GM15510 (cell line): ENCODE measurements around the gene SPHK1.

ENCODE experiments used
- POLR2A ChIP-seq: IDR thresholded peaks from 3 replicates; pipeline ENCODE4 v1.6.1; 2011; ENCODE audit warnings: borderline replicate concordance; ENCODE audit not compliant: insufficient read length; ENCODE audit errors: extremely low read depth

Gene SPHK1

DNA sequence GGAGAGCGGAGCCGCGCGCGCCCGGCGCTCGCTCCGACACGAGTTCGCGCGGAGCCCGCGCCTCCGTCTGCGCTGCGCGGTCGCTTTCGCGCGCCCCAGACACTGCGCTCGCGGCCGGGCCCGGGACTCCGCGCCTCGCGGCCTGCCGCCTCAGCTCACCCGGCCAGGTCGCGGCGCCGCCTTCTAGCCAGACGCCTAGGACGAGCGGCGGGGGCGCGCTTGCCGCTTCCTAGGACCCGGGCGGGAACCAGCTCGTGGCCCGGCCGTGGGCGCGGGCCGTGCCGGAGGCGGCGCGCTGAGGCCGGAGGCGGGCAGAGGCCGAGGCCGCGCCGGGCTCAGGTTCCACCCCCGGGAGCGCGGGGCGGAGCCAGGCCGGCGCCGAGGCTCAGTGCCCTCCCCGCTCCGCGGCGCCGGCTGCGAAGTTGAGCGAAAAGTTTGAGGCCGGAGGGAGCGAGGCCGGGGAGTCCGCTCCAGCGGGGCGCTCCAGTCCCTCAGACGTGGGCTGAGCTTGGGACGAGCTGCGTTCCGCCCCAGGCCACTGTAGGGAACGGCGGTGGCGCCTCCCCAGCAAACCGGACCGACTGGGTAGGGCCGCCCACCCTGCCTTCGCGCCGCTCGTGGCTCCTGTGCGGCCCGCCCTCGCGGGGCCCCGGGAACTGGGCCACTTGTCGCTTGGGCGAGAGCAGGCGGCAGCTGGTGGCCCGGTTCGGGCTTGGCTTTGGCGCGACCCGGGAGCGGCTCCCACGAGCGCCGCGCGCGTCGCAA, at the start of gene SPHK1:
SPHK1 (plus strand) TSS at position 388 of the 765 bp plus-strand sequence. CDS start 1,036 bp downstream, outside the sequence.
- TF ChIP-seq POLR2A = peak; percentile 39

GRCh38 chr17:76335716-76336381, 48.6 kb upstream of the SPHK1 start:
- TF ChIP-seq POLR2A = no peak

DNA sequence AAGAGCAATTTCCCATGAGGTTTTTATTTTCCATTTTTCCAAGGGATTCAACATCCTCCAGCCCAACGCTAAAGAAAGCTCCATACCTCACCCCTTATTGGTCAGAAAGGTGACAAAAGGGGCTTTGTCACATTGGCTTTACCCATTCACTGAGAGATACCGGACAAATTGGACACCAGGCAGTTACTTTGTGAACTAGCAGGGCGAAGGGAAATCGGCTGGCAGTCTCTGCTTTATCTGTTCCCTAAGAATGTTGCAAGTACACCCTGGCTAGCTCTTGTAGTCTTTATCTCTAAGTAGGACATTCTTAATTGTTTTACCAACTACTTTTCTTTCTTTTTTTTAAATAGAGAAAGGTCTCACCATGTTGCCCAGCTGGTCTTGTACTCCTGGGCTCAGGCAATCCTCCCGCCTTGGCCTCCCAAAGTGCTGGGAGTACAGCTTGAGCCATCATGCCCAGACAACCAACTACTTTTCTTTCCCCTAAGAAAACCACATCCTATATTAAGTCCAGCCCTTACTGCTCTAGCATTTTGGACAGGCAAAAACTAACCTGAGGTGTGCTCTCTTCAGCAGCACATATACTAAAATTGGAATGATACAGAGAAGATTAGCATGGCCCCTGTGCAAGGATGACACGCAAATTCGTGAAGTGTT, 47.5 kb upstream of the SPHK1 start:
- TF ChIP-seq POLR2A = no peak

- no peak for TF ChIP-seq POLR2A
Measured at GRCh38 chr17:76337413-76337777, 47.0 kb upstream of the SPHK1 start.

- TF ChIP-seq POLR2A = no peak
Measured at GRCh38 chr17:76341301-76341700, 43.1 kb upstream of the SPHK1 start.

GRCh38 chr17:76343106-76343505, 41.3 kb upstream of the SPHK1 start:
- TF ChIP-seq POLR2A = no peak

DNA sequence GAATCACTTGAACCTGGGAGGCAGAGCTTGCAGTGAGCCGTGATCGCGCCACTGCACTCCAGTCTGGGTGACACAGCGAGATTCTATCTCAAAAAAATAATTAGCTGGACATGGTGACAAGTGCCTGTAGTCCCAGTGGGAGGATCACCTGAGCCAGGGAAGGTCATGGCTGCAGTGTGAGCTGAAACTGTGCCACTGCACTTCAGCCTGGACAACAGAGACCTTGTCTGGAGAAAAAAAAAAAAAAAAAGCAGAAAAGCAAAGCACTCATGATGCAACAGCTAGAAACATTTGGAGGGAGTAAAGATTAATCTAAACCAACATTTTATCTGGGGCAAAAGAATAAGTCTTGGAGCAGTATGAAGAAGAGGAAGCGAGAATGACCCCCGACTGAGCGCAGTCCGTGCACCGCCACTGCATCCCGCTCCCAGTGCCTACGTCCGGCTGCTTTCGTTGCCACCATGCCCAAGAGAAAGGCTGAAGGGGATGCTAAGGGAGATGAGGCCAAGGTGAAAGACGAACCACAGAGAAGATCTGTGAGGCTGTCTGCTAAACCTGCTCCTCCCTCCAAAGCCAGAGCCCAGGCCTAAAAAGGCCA, 38.9 kb upstream of the SPHK1 start:
- TF ChIP-seq POLR2A = no peak

GRCh38 chr17:76350463-76350862, 33.9 kb upstream of the SPHK1 start:
- TF ChIP-seq POLR2A = no peak

- no peak for TF ChIP-seq POLR2A
Measured at GRCh38 chr17:76351526-76352071, 32.8 kb upstream of the SPHK1 start.

DNA sequence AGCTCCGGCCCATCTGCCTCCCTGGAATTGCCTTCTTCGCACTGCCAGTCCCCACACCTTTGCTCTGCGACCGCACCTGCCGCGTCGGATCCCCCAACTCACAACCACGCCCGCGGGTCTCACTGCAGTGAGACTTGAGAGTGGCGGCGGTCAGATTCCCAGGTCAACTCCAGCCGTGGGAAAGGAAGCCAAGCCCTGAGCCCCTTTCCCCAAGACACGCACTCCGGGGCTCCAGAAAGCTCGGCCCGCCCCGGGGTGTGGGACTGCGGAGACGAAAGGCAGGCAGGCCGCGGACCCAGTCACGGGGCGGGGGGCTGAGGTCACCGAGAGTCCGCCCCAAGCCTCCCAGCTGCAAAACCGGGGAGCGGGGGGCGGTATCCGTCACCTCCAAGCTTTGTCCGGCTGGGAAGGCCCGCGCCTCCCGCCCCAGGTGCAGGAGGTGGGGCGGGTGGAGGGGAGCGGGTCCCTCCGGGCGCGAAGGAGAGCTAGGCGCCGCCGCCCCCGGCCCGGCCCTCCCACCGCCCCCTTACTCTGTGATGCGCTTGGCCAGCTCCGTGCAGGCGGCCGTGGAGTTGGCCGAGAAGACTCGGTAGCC, 31.3 kb upstream of the SPHK1 start:
- TF ChIP-seq POLR2A = no peak

DNA sequence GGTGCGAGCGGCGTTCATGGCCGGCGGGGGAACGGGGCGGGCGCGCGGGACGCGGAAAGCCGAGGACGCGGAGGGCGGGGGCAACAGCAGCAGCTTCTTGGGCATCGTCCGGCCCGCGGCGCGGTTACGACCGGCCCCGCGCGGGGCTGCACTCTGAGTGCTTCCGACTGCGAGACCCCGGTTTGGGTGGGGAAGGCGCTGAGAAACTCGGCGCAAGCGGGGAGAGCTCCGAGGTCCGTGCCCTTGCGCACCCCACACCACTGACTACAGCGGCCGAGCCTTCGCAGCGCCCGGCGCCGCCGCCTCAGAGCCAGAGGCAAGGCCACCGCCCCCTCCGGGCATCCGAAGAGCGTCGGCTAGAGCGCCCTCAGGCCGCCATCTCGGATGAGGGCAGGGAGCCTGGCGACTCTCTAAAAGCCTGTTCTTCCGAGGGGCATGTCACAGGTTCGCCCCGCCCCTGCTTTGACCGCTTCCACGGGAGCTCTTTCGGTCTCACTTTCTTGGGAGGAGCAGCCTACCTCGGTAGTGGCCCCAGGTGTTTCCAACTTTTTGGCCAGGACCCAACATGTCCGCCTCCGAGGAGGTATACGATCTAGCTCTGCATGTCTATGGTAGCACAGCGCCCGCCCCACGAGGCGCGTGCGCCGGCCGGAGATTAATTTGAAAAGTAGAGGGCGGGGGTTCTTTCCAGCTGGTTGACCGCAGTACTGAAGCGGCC, 30.7 kb upstream of the SPHK1 start, which contains the start of gene PRPSAP1:
PRPSAP1 (minus strand) TSS at position 318 of the 718 bp plus-strand sequence; CDS start at position 105, 213 bp downstream.
- peak; percentile 97 for TF ChIP-seq POLR2A

DNA sequence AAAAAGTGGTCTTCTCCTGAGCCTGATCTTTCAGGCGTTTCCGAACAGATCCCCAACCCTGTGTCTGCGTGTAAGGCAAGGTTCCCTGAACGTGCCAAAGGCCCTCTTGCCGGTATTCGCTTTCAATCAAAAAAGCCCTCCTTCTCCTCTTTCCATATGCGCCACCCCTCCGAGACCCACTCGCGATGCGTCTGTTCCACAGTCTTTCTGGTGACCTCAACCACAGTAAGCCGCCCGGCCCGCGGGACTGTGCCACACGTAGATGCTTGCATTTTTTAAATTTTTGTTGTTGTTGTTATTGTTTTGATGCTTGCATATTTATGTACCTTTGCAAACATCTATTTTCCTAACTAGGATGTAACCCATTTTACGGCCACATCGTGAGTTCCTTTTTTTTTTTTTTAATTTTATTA, 30.1 kb upstream of the SPHK1 start:
- TF ChIP-seq POLR2A = no peak

DNA sequence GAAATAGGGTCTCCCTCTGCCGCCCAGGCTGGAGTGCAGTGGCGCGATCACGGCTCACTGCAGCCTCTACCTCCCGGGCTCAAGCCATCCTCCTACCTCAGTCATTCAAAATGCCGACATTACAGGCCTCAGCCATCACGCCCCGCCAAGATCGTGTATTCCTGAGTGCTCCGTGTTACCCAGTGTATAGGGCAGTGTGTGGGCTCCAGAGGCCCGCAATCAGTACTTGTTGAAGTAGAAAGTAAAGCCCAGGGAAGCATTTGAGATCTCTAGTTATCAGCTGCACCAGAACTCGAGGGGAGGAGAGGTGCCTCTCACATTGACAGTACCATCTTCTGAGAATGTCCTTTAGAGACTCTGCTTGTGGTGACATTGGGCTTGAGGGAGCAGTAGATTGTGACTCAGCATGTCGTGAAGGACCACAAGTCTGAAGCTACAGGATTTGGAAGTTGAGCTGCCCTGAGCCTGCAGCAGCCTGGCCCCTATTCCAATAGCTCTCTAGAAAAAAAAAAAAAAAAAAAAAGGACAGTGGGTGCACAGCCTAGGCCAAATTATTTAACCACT, 29.6 kb upstream of the SPHK1 start:
- TF ChIP-seq POLR2A = no peak
